ENCODE data around the gene ZNF469.

Gene ZNF469

DNA sequence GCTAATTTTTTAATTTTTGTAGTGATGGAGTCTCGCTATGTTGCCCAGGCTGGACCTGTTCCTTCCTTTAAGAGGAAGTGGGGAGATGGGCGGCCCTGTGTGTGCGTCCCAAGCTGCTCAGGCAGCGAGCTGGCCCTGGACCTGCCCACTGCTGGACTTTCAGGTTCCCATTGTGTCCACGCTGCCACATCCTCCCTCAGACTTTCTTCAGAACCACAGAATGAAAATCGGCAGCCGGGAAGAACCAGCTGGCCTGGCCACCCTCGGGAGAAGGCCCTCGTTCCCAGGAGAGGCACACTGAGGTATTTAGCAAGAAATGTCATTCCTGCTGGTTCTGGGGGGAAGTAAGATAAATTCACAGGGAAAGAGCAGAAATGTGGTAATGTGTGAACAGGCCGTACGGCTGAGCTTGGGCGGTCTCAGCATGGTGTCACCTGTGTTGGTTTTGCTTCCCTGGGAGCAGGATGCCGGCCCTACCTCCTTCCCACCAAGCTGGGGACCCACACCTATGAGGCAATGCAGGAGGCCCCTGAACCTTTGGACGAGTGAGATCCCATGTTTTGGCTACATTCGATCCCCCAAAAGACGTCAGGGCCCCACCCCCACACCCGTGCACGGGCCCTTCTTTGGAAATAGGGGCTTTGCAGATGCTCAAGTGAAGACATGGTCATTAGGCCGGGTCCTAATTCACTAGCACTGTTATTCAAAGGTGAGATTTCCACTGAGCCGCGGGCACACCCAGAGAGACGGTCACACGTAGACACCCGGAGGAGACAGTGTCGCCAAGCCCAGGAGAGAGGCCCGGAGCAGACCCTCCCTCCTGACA, 35.9 kb upstream of the ZNF469 start:
- no peak for DNase-seq (ENCODE audit: low spot score)

DNA sequence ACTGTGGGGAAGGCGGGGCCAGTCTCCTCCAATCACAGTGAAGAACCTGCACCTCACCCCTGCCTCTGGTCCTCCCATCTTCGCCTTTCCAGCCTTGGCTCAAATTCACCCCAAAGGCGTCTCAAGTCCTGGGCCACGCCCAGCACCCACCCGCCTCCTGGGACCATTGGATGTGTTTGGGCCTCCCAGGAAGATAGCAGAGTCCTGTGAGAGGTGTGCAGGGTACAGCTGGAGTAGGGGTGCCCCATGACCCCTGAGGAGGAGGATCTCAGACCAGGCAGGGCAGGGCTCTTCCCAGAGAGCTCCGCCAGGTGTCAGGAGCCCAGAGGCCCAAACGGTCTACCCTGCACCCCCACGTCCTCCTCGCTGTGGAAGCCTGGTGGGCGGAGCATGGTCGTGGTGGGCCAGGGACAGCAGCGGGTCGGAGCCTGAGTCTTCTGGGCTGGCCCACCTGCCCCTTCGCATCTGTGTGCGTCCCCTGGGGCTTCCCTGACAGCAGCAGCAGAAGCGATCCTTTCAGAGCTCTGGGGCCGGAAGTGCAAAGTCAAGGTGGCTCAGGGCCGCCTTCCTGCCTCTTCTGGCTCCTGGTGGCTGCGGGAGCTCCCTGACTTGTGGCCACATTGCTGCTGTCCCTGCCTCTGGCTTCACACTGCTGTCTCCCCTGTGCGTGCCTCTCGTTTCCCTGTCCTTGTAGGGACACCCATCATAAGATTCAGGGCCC, 34.9 kb upstream of the ZNF469 start:
- DNase-seq (ENCODE audit: low spot score), result no peak

DNA sequence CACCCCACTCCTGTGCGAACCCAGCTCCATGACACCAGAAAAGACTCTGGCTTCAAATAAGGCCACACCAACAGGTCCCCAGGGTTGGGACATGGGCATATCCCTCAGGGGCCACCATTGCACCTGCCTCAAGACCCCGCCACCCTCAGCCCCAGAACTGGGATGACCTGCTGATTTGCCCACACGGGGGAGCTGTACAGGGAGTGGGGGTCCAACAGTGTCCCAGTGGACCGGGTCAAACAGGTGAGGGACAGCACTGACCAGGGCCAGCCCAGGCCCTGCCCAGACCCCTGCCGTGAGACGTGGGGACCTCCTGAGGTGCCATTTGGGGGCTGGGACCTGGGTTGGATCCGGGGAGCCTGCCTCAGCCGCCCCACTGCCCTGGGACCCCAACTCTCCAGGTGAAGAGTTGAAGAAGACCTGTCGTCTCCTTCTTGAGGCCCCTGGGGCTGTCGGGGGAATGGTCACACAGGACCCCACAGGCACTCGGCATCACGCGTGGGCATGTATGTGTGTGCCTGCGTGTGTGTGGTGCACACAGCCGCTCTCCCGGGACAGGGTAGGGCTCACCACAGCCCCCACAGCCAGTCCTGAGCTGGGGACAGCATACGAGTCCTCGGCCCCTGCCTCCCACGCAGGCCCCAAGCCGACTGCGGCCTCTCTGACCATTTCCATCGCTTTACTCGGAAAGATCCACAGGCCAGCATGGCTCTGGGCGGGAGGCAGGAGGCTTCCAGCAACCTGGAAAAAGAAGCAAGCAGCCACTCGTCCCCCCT, 34.2 kb upstream of the ZNF469 start:
- no peak for DNase-seq (ENCODE audit: low spot score)

GRCh38 chr16:88349153-88349902, 33.4 kb upstream of the ZNF469 start:
- DNase-seq (ENCODE audit: low spot score), result no peak

DNA sequence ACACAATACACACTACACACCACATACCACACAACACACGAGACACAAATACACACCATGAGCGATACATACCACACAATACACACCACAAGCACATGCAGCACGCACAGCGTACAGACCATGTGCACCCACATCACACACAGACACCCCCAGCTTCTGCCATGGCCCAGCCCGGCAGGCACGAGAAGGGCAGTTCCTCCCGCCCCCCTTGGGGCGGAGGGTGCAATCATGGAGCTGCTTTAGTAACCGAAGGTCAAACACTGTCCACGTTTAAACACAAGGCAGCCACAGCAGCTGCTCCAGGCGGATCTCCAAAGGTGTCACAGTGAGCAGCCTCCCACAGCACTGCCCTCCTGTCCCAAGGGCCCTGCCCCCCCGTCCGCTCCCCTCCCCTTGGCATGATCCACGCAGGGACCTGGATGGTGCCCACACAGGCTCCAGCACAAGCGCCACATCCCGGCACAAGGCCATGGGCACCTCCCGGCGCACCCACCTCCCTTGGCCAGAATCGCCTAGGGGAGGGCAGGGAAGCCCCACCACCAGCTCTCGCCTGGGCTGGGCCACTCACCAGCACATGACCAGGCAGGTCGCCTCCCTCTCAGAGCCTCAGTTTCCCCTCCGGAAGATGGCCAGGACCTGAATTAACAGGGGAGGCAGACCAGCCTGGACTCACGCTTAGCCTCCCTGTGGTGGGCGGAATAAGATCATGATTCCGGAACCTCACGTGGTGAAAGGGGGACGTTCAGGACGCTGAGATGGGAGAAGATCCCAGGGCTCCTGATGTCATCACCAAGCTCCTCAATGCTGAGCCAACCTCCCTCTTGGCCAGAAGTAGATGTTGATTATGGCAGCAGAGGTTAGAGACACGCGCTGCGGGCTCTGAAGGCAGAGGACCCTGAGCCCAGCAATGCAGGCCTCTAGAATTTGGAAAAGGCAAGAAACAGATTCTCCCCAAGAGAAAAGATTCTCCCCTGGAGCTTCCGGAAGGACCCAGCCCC, 32.6 kb upstream of the ZNF469 start:
- no peak for DNase-seq (ENCODE audit: low spot score)

GRCh38 chr16:88350922-88351321, 31.8 kb upstream of the ZNF469 start:
- no peak for DNase-seq (ENCODE audit: low spot score)

DNA sequence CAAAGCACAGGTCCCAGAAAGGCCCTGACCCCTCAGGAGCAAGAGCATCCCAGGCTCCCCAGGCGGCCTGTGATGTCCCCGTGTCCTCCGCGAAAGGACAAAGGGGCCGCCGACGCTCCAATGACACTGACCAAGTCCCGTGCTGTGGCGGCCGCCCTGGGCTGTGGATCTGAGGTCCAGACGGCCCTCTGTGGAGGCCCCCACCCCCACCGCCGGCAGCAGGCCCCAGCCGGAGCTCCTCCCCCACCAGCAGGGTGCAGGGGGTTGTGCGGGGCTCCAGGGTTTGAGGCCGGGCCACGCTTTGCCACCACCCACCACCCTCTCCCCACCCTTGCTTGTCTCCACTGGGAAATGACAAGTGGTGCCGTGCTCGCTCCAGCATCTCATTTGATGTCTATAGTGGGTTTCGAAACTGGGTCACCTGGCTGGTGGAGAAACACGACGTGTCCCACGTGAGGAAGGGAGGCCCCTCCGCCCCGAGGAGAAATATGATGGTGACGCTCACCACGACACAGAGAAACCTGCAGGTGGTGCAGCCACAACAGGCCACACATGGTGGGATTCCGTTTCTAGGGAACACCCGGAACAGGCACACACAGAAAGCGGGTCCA, 31.2 kb upstream of the ZNF469 start:
- DNase-seq (ENCODE audit: low spot score), result no peak

DNA sequence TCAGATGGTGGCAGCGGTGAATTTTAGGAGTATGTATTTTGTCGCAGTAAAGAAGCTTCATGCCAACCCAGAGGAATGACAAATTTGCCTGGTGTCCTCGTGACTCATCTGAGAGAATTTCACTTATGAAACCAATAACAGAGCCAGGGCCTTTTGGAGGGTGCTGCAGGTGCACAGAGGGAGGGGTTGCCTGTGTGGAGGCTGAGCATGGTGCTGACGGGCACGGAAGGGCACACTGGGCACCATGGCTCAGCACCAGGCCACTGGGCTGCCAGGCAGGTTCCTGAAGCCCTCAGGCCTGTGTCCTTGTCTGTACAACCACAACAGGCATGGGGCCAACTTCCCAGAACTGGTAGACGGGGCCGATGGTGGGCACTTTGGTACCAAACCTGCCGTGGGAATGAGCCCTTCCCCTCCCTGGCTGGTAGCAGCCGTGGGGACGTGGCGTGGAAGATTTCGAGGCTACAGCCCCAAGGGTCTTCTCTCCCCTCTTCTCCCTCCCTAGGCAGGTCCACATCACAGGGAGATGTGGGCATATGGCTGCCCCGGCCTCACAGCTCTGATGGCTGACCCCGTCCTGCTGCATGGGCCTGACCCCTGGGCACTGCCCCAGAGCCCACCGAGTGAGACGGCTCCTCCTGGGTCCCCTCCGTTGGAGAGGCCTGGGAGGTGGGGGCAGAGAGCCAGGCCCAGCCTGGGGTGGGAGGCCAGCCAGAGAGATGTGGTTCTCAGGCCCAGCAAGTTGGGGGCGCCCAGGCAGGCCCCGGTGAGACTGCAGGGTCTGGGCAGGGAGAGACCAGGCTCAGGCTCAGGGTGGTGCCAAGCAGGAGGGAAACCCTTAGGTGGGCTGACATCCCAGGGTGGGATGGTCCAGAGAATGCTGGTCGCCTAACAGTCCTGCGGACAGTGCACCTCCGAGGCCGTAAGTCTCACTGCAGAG, 30.2 kb upstream of the ZNF469 start:
- no peak for DNase-seq (ENCODE audit: low spot score)

DNA sequence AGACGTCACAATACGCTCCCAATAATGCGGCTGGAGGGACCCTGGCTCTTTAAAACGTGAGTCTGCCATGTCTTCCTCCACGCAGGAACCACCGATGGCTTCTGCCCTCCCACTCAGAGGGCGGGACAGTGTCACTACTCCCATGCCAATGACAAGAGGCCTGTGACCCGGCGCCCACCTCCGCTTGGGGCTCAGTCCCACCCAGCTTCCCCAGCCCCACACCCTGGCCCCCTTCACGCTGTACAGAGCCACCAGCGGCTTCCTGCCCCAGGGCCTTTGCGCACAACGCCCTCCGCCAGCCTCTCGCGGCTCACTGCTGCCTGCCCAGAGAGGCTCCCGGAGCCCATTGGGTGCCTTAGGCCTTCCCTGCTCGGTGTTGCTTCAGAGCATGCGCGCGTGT, 29.5 kb upstream of the ZNF469 start:
- no peak for DNase-seq (ENCODE audit: low spot score)

GRCh38 chr16:88353691-88354090, 29.1 kb upstream of the ZNF469 start:
- no peak for DNase-seq (ENCODE audit: low spot score)

DNA sequence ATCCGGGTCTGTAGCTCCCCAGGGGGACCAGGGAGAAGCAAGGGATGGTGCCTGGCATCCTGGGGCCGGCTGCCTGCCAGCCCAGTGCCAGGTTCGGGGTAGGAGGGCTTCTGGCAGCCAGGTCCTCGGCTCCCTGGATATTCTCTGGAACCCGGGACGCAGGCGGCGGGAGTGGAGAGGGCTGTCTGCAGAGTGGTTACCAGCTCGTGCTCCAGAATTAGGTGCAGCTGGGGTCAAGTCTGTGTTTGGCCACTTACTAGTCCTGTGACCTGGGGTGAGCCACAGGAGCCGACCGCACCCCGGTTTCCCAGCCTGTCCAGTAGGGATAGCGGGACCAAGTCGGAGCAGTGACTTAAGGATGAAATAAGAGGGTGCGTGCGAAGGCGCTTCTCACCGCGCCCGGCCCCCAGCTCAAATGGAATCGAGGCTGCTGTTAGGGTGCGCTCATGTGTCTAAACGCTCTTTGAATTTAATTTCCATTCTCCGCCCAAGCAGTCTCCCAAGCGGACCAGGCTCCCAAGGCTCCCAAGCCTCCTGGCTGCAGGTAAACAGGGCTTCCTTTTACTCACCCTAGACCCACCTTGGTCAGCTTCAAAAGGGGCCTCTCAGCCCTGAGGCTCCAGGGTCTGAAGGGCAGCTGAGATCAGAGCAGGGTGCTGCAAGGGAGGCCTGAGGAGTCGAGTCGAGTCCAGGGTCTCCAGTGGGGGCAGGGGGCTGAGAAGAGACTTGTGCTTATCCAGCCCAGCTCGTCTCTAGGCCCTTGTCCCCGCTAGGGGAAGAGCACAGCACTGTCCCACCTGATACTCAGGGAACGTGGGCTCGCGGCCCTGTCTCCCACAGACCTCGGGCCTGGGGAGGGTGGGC, 28.3 kb upstream of the ZNF469 start:
- no peak for DNase-seq (ENCODE audit: low spot score)

DNA sequence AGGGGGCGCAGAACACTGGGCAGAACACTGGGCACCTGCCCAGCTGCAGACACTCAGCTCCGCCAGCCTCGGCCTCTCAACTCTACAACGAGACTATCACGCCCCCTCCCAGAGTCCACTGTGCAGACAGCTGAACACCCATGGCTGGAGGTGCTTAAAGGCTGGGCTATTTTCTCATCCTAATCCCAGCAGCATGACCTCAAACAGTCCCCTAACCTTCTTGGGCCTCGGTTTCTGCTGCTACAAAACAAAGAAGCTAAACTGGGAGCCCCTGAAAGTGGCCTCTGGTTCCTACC, 27.7 kb upstream of the ZNF469 start:
- DNase-seq (ENCODE audit: low spot score), result no peak

DNA sequence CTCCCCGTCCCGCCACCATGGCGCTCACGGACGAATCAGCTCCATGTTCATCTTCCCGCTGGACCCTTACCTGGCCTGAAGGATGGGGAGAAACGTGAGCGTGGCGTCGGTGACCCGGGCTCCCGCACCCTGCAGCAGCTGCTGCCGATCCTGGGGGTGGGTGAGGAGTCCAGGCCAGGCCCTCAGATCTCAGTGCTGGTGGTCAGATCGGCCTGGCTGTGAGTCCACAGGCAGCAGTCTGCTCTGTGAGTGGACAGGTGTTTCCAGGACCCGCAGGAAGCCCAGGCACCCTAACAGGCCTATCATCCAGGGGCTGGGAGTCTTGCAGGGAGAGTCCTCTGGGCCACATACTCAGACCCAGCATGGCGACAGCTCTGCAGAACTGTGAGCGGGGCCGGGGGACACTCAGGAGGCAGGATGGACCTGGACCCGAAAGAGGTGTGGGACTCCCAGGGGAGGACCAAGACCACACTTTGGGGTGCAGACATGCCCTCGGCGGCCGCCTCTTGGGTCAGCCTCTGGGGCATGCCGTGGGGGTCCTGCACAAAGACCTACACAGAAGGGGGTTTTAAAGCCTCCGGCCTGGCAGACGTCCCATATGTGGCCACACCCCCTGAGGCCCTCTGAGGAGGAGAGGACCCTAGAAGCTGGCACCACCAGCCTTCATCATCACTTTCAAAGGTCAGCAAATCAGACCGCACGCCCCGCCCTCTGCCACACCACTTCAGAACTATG, 27.2 kb upstream of the ZNF469 start:
- DNase-seq (ENCODE audit: low spot score), result no peak

DNA sequence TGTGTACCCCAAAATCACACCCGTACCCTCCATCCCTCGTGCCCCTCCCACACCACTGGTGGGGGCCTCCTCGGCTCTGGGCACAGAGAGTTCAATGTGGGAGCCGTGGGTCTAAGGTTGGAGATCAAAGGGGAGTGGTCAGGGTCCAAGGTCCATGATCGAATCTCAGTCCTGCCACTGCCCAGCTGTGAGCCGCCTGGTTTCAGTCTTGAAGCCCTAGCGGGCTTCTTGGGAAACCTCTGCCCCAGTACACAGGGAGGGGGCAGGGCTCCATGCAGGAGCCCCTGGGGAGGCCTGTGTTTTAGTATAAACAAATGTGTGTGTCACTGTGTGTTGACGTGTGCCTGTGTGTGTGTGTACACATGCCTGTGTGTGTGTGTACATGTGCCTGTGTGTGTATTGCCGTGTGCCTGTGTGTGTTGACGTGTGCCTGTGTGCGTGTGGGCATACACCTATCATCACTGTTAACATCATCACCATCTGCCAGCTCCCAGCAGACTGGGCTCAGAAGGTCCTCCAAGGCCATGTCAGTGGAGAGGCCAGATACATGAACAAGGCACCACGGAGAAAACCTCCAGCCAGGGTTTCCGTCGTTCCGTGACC, 26.5 kb upstream of the ZNF469 start:
- no peak for DNase-seq (ENCODE audit: low spot score)

DNA sequence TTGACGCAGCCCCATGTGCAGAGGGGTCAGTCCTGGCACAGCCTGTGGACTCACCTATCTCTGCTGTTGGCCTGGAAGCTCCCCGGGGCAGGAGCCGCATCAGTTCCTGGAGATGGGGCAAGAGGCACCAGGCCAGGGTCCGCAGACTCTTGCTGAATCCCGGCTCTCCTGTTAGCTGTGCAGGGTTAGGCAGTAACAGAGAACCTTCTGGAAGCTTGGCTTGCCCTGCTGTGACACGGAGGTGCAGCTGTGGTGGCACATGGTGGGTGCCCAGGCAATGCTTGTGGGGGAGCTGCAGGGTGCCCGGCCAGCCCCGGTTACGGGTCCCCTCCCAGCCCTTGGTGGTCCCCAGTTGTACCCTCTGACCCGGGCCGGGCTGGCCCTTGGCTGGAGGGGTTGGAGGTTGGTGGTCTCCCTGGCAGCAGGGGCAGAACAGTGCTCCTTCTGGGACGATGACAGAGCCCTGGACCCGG, 26.0 kb upstream of the ZNF469 start:
- no peak for DNase-seq (ENCODE audit: low spot score)

DNA sequence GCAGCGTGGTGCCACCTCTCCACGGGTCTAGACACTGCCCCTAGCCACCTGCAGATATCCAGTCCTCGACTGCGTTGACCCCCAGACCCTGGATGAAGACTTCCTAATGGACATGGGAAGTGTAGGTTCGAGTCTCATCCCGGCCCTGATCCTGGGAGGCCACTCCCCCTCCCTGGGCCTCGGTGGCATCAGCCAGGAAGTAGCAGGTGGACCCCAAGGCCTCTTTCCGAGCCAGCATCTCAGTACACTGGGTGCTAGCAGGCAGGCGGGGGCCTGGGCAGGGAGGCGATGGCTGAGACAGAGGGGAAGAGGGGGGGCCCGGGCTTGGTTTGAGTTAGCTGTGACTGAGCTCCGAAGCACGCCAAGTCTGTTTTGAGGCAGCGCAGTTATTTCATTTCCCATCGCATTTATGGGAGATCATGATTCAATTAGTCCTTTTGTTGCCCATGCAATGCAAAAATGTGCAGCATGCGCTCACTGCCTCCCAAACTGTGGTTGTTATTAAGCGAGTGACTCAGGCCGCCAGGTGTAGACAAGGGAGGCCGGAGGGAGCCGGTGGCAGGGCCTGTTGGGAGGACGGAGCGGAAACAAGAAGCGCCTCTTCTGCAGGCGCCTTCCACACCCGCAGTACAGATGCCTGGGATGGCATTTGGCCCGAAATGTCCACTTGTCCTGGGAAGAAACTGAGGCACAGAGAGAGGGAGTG, 25.3 kb upstream of the ZNF469 start:
- DNase-seq (ENCODE audit: low spot score), result no peak

DNA sequence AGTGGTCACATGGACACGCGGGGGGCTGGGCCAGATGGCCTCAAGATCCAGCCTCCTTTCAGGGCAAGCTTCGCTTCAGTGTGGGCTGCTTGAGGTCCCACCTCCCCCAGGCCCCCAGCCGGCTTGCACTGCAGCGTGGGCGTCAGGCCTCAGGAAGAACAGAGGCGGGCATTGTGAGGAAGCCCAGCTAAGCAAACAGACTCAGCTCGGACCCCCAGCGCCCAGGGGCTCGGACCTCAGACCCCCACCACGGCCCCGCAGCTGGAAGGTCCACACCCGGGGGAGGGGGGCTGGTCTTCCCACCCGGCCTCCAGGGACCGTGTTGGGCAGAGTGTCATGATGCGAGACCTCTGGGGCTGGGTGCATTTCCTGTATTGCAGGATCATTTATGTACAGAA, 24.7 kb upstream of the ZNF469 start:
- DNase-seq (ENCODE audit: low spot score), result no peak

All from pons (tissue), 1 donor.